Activated B cell treated with CpG ODN at 0.5 μM for 24 hours (primary cell): ENCODE results near the gene MPPED1. TPM values are rescaled to one million over a fixed set of nuclear protein-coding genes. Genes with fewer than 3 reads are reported as not detected.

ENCODE experiments used
- ATAC-seq: fragments of 200-7000 bp; cut with Tn5 transposase; one replicate; pipeline ENCODE4 v1.10.0; 2021; ENCODE audit warnings: low read depth, mild to moderate bottlenecking, moderate library complexity
- CTCF ChIA-PET: fragments of 350-600 bp; sonication (Branson Sonifier 250); formaldehyde crosslinking; loops from one replicate; lab custom pipeline; 2021; ENCODE audit warnings: antibody characterized with exemption; lab: Charles Lee
- POLR2A ChIA-PET: fragments of 350-600 bp; sonication (Branson Sonifier 250); formaldehyde crosslinking; loops from one replicate; lab custom pipeline; 2021; ENCODE audit warnings: antibody characterized with exemption; lab: Charles Lee
- DNase-seq: peaks from one replicate; pipeline ENCODE4 v3.0.0; 2022
- H3K27ac Mint-ChIP-seq: one replicate; pipeline ENCODE4 v1.8.0; 2020; ENCODE audit warnings: mixed read lengths
- H3K27me3 Mint-ChIP-seq: one replicate; pipeline ENCODE4 v1.8.0; 2021; ENCODE audit warnings: mixed read lengths
- H3K36me3 Mint-ChIP-seq: one replicate; pipeline ENCODE4 v1.8.0; 2021; ENCODE audit warnings: low read depth, mixed read lengths
- H3K4me1 Mint-ChIP-seq: one replicate; pipeline ENCODE4 v1.8.0; 2021; ENCODE audit warnings: mixed read lengths
- H3K4me3 Mint-ChIP-seq: one replicate; pipeline ENCODE4 v1.8.0; 2020; ENCODE audit warnings: mild to moderate bottlenecking, mixed read lengths
- H3K9me3 Mint-ChIP-seq: one replicate; pipeline ENCODE4 v1.8.0; 2020; ENCODE audit warnings: mixed read lengths
- intact Hi-C: fragments of 100-400 bp; cut with micrococcal nuclease; formaldehyde crosslinking; loops from one replicate; pipeline ENCODE4 v1.15.1; 2024
- total RNA-seq: library from RNA; stranded (reverse); gene quantifications from 2 replicates; pipeline ENCODE4 v1.2.3, GENCODE V29; 2022
- TF ChIP-seq, protein P1 (sequence below): fragments of 200-600 bp; IDR thresholded peaks from one replicate; pipeline ENCODE4 v1.8.0; 2022; ENCODE audit warnings: antibody characterized with exemption, mild to moderate bottlenecking

The MPPED1 gene
- total RNA-seq, 1 donor from 2014 or later, result not detected

DNA sequence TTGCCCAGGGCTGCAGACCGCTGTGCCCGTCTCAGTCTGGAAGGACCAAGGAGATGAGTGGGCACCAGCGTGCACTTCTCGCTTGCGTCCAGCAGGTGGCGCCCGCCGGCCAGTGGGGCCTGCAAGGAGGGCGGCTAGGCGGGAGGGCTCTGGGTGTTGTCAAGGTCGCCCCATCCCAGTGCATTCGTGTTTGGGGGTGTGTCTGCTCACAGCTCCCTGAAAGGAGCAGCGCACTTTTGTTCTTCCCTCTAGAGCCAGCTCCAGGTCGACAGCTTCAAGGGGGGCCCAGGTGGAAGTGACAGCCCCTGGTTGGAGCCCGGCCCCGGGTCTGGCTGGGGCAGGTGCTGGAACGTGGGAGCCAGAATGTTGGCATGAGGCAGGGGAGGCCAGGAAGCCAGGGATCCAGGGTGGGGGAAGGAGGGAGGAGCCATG lies 23.4 kb upstream of the MPPED1 start:
- no peaks in the 10 kb centered on the region for H3K9me3 Mint-ChIP-seq
- ATAC-seq, result peak; percentile 68
- no peak overlapping the region for H3K4me3 Mint-ChIP-seq
- peaks cover 15% of the 10 kb centered on the region for H3K27me3 Mint-ChIP-seq
- H3K27ac Mint-ChIP-seq, result no peak overlapping the region
- CTCF ChIA-PET, result interaction anchor here (0.9 to 1.5 kb wide), 3 partner anchors 10 to 1239 kb away, joined by 3 to 7 read pairs (median 3); no protein-coding TSS in a partner anchor
- H3K4me1 Mint-ChIP-seq, result peaks cover 6% of the 10 kb centered on the region
- peak; percentile 71 for DNase-seq
- no peaks in the 10 kb centered on the region for H3K36me3 Mint-ChIP-seq
- POLR2A ChIA-PET, result no interaction called here
- intact Hi-C loops, result loop anchor here (2.0 to 10.0 kb wide), 2 partner anchors 92 to 496 kb away; no protein-coding TSS in a partner anchor
- TF ChIP-seq, protein P1, sequence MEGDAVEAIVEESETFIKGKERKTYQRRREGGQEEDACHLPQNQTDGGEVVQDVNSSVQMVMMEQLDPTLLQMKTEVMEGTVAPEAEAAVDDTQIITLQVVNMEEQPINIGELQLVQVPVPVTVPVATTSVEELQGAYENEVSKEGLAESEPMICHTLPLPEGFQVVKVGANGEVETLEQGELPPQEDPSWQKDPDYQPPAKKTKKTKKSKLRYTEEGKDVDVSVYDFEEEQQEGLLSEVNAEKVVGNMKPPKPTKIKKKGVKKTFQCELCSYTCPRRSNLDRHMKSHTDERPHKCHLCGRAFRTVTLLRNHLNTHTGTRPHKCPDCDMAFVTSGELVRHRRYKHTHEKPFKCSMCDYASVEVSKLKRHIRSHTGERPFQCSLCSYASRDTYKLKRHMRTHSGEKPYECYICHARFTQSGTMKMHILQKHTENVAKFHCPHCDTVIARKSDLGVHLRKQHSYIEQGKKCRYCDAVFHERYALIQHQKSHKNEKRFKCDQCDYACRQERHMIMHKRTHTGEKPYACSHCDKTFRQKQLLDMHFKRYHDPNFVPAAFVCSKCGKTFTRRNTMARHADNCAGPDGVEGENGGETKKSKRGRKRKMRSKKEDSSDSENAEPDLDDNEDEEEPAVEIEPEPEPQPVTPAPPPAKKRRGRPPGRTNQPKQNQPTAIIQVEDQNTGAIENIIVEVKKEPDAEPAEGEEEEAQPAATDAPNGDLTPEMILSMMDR, result peak; percentile 24

DNA sequence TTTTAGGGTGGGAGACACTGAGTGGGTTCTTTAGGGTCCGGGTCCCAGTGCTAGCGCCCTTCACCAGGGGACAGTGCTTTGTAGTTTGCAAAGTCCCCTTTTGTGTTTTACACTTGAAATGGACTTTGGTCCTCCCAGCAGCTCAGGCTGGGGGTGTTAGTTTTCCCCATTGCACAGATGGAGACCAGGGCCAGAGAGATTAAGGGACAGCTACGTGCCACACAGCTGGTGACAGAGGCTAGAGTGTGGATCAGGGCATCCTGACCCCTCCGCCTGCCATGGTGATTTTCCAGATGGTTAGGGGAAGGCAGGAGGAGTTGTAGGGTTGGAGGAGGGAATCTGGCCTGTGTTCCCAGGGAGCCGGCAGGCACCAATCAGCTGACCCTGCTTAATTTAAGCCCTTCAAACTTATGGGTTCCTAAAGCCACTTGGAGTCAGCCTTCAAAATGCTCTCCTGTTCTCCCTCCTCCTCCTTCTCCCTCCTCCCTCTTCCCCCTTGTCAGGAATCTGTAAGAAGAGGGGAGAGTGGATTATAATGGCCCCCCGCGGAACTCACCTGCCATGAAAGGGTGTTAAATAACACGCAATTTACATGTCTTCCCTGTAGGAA lies 22.5 kb upstream of the MPPED1 start:
- ChIA-PET POLR2A (no interaction called here), CTCF (interaction anchor here (1.5 kb wide), 1 partner anchor 1238 kb away, joined by 7 read pairs; no protein-coding TSS in a partner anchor)
- Mint-ChIP-seq H3K4me1 (peaks cover 6% of the 10 kb centered on the region), H3K4me3 (no peak overlapping the region), H3K36me3 (no peaks in the 10 kb centered on the region), H3K27ac (no peak overlapping the region), H3K9me3 (no peaks in the 10 kb centered on the region), H3K27me3 (peaks cover 15% of the 10 kb centered on the region)
- TF ChIP-seq, protein P1, result no peak
- DNase-seq, result no peak
- no peak for ATAC-seq
- intact Hi-C loops, result loop anchor here (2.0 to 10.0 kb wide), 2 partner anchors 91 to 495 kb away; no protein-coding TSS in a partner anchor

DNA sequence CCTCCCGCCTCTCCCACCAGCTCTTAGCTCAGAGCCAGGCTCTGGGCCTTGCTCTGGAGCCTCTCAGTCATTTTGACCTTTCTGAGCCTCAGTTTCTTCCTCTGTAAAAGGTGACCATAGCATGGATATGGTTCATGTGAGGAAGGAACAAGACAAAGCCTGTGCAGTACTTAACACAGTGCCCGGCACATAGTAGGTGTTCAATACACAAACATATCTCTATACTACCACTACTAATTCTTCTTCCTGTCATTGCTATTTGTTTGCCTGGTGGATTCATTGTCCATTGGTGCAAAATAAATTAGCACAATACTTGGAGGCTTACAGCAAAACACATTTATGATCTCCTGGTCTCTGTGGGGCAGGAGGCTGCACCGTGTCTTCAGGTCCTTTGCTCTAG lies 21.6 kb upstream of the MPPED1 start:
- ChIA-PET POLR2A (interaction anchor here (0.7 kb wide), 1 partner anchor 9 kb away, joined by 7 read pairs; no protein-coding TSS in a partner anchor), CTCF (interaction anchor here (0.7 kb wide), 1 partner anchor 16 kb away, joined by 3 read pairs; no protein-coding TSS in a partner anchor)
- Mint-ChIP-seq H3K4me1 (peaks cover 6% of the 10 kb centered on the region), H3K27ac (no peak overlapping the region), H3K36me3 (no peaks in the 10 kb centered on the region), H3K27me3 (peaks cover 15% of the 10 kb centered on the region), H3K9me3 (no peaks in the 10 kb centered on the region), H3K4me3 (no peak overlapping the region)
- DNase-seq (no peak), ATAC-seq (no peak)
- intact Hi-C loops, result no loop called here
- TF ChIP-seq, protein P1, result no peak

DNA sequence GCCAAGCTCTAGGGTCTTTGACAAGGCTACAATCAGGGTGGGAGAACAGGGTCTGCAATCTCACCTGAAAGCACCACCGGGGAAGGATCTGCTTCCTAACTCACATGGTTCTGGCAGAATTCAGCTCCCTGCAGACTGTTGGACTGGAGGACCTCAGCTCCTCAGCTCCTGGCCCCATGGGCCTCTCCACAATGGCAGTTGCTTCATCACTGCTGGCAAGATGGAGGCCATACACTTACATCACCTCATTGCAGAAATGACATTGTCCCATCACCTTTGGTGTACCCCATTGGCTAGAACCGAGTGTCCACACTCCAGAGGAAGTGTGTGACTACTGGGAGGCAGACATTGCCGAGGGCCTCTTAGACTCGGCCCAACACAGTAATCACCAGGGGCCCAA lies 20.9 kb upstream of the MPPED1 start:
- Mint-ChIP-seq H3K4me3 (no peak overlapping the region), H3K27me3 (peaks cover 11% of the 10 kb centered on the region), H3K27ac (no peak overlapping the region), H3K4me1 (peaks cover 3% of the 10 kb centered on the region), H3K36me3 (no peaks in the 10 kb centered on the region), H3K9me3 (no peaks in the 10 kb centered on the region)
- TF ChIP-seq, protein P1, result no peak
- no peak for DNase-seq
- POLR2A ChIA-PET, result interaction anchor here (0.7 kb wide), 1 partner anchor 9 kb away, joined by 7 read pairs; no protein-coding TSS in a partner anchor
- intact Hi-C loops, result no loop called here
- CTCF ChIA-PET, result interaction anchor here (0.7 kb wide), 1 partner anchor 17 kb away, joined by 3 read pairs; no protein-coding TSS in a partner anchor
- ATAC-seq, result no peak

DNA sequence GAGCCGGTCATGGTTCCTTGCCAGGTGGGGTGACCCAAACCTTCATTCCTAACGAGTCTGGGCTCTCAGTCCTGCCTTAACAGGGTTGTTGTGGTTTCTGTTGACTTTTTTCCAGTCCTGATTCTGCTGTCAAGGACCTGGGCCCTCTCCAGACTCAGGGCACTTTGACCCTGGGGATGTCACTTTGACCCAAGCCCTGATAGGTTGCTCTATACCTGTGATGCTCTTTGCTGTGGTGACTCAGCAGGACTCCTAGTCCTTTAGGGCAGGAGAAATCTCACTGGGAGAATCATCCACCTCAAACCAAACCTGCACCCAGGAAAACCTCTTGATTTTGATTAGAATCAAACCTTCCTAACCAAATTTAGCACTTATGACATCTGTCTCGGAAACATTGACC lies 20.5 kb upstream of the MPPED1 start:
- ATAC-seq (no peak), DNase-seq (no peak)
- CTCF ChIA-PET, result no interaction called here
- peaks cover 1% of the 10 kb centered on the region for H3K4me1 Mint-ChIP-seq
- no peaks in the 10 kb centered on the region for H3K9me3 Mint-ChIP-seq
- TF ChIP-seq, protein P1, result no peak
- H3K36me3 Mint-ChIP-seq, result no peaks in the 10 kb centered on the region
- no peak overlapping the region for H3K4me3 Mint-ChIP-seq
- intact Hi-C loops, result no loop called here
- peaks cover 10% of the 10 kb centered on the region for H3K27me3 Mint-ChIP-seq
- POLR2A ChIA-PET, result no interaction called here
- no peak overlapping the region for H3K27ac Mint-ChIP-seq
